GM21529 (cell line): ENCODE data around the gene STAU1.
"Not testable (repeated sequence)": the region's sequence is repeated elsewhere in the genome, so short reads cannot be mapped to it uniquely, and the experiment has no call there.

Experiments
- ATAC-seq: cut with Tn5 transposase; IDR thresholded peaks from one replicate; pipeline ENCODE4 v1.9.1; 2021; ENCODE audit not compliant: unreplicated experiment

STAU1 gene

DNA sequence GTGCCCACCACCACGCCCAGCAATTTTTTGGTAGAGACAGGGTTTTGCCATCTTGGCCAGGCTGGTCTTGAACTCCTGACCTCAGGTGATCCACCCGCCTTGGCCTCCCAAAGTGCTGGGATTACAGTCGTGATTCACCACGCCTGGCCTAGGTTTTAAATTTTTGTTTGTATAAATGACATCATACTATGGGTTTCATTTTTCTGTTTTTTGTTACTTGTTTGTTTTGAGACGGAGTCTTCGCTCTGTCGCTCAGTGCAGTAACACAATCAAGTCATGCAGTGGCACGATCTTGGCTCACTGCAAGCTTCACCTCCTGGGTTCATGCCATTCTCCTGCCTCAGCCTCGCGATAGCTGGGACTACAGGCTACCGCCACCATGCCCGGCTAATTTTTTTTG is 105.8 kb downstream of the STAU1 start:
- ATAC-seq = not testable (repeated sequence)

DNA sequence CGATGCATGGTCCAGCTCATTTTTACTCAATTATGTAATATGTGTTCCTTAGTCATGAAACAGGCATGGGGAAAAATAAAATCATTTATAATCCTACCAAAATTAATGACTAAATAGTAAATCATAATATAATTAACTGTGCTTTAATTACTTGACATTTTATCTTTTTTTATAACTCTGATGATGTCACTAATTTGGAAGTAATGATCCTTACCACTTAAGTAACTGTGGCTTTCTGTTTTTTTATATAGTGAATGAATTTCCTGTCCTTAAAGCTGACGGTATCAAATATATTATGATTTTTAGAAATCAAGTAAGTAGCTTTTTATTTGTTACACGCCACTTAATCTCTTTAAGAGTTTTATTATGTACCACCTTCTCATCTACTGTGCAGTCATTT is 109.8 kb downstream of the STAU1 start:
- no peak for ATAC-seq

DNA sequence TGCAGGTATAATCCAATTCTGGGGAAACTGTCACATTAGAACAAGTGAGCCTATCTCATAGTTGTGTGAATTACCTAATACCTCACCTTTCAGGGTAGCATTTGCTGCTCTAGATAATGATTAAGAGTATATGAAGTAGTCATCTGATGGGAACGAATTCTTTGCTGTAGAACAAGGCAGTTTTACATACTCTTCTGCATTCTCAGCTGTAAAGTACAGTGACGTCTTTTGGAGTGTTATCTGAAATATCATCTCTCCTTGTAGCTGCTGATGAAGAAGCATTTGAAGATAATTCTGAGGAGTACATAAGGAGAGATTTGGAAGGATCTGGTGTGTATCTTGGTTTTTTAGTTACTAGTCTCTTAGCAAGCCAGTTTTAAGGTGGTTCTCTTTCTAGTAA is 113.6 kb downstream of the STAU1 start:
- ATAC-seq = no peak
